GM21367 (cell line): ENCODE data around the gene GBGT1.
"Not testable (repeated sequence)": the region's sequence is repeated elsewhere in the genome, so short reads cannot be mapped to it uniquely, and the experiment has no call there.

ENCODE experiments used
- ATAC-seq: cut with Tn5 transposase; IDR thresholded peaks from one replicate; pipeline ENCODE4 v1.9.1; 2021; ENCODE audit not compliant: unreplicated experiment

GBGT1 gene

GRCh38 chr9:133199648-133200321 is 36.1 kb upstream of the GBGT1 start:
- ATAC-seq, result no peak

- ATAC-seq, result no peak
Observed at GRCh38 chr9:133195029-133195428, 31.3 kb upstream of the GBGT1 start.

- no peak for ATAC-seq
Observed at GRCh38 chr9:133194597-133194996, 30.9 kb upstream of the GBGT1 start.

GRCh38 chr9:133191989-133192388 is 28.3 kb upstream of the GBGT1 start:
- no peak for ATAC-seq

GRCh38 chr9:133189826-133190225 is 26.1 kb upstream of the GBGT1 start:
- no peak for ATAC-seq

- no peak for ATAC-seq
Observed at GRCh38 chr9:133188843-133189180, 25.1 kb upstream of the GBGT1 start.

- no peak for ATAC-seq
Observed at GRCh38 chr9:133188006-133188842, 24.5 kb upstream of the GBGT1 start.

GRCh38 chr9:133187561-133188005 is 23.9 kb upstream of the GBGT1 start:
- no peak for ATAC-seq

GRCh38 chr9:133186736-133187135 is 23.0 kb upstream of the GBGT1 start:
- ATAC-seq, result no peak

GRCh38 chr9:133184971-133185370 is 21.3 kb upstream of the GBGT1 start:
- ATAC-seq, result no peak

GRCh38 chr9:133182151-133182550 is 18.4 kb upstream of the GBGT1 start:
- no peak for ATAC-seq

- no peak for ATAC-seq
Observed at GRCh38 chr9:133181561-133181960, 17.8 kb upstream of the GBGT1 start.

GRCh38 chr9:133180953-133181352 is 17.2 kb upstream of the GBGT1 start:
- ATAC-seq, result no peak

- no peak for ATAC-seq
Observed at GRCh38 chr9:133173056-133173455, 9.3 kb upstream of the GBGT1 start.

GRCh38 chr9:133171161-133171961 is 7.6 kb upstream of the GBGT1 start:
- ATAC-seq, result no peak

- ATAC-seq, result no peak
Observed at GRCh38 chr9:133170716-133171115, 7.0 kb upstream of the GBGT1 start.

- ATAC-seq, result not testable (repeated sequence)
Observed at GRCh38 chr9:133169687-133170086, 6.0 kb upstream of the GBGT1 start.

- no peak for ATAC-seq
Observed at GRCh38 chr9:133169102-133169501, 5.4 kb upstream of the GBGT1 start.

- no peak for ATAC-seq
Observed at GRCh38 chr9:133168432-133168831, 4.7 kb upstream of the GBGT1 start.

- no peak for ATAC-seq
Observed at GRCh38 chr9:133167769-133168168, 4.1 kb upstream of the GBGT1 start.

- no peak for ATAC-seq
Observed at GRCh38 chr9:133167096-133167730, 3.5 kb upstream of the GBGT1 start.
